HL-60 (cell line): Measurements from ENCODE around the gene RYR3.

ENCODE experiments used
- DNase-seq, 2 experiments: peaks; one replicate each; pipeline ENCODE4 v3.0.0-alpha.2; 2010 to 2020; ENCODE audit warnings: low read depth in 1 of 2, low spot score in 1 of 2
- H3K27ac ChIP-seq: fragments of 250-450 bp; sonication (Bioruptor Pico); replicated peaks from 2 replicates; pipeline ENCODE4 v1.5.1; 2020; ENCODE audit warnings: mild to moderate bottlenecking, moderate library complexity
- H3K27me3 ChIP-seq: fragments of 250-450 bp; sonication (Bioruptor Pico); 2 replicates; pipeline ENCODE4 v1.5.1; 2021; ENCODE audit warnings: mild to moderate bottlenecking, moderate library complexity; ENCODE audit not compliant: insufficient read depth, poor library complexity, severe bottlenecking
- H3K4me3 ChIP-seq: replicated peaks from 2 replicates; pipeline ENCODE4 v1.5.1; 2011; ENCODE audit warnings: mild to moderate bottlenecking, control low read depth, low read length; ENCODE audit not compliant: insufficient read depth
- CTCF ChIP-seq: IDR thresholded peaks from one replicate; pipeline ENCODE4 v1.5.1; 2011; ENCODE audit warnings: low read length, control low read depth, inconsistent platforms; ENCODE audit not compliant: insufficient read depth
- GABPA ChIP-seq: IDR thresholded peaks from 2 replicates; pipeline ENCODE4 v1.6.1; 2012; ENCODE audit warnings: low read depth
- POLR2AphosphoS5 ChIP-seq: IDR thresholded peaks from 2 replicates; pipeline ENCODE4 v1.6.1; 2012; ENCODE audit warnings: low read depth
- SPI1 ChIP-seq: IDR thresholded peaks from 2 replicates; pipeline ENCODE4 v1.6.1; 2012; ENCODE audit warnings: low read depth, mild to moderate bottlenecking, borderline replicate concordance
- TF ChIP-seq, protein P1 (sequence below): IDR thresholded peaks from 2 replicates; pipeline ENCODE4 v1.6.1; 2012; ENCODE audit warnings: low read depth; ENCODE audit not compliant: insufficient replicate concordance

Gene RYR3

GRCh38 chr15:33508703-33509102, 197.9 kb downstream of the RYR3 start:
- Histone ChIP-seq H3K4me3 (no peak overlapping the region), H3K27ac (no peak overlapping the region), H3K27me3 (no peaks in the 10 kb centered on the region)
- TF ChIP-seq GABPA = no peak
- TF ChIP-seq SPI1 = no peak
- TF ChIP-seq POLR2AphosphoS5 = no peak
- TF ChIP-seq CTCF = no peak
- TF ChIP-seq, protein P1, sequence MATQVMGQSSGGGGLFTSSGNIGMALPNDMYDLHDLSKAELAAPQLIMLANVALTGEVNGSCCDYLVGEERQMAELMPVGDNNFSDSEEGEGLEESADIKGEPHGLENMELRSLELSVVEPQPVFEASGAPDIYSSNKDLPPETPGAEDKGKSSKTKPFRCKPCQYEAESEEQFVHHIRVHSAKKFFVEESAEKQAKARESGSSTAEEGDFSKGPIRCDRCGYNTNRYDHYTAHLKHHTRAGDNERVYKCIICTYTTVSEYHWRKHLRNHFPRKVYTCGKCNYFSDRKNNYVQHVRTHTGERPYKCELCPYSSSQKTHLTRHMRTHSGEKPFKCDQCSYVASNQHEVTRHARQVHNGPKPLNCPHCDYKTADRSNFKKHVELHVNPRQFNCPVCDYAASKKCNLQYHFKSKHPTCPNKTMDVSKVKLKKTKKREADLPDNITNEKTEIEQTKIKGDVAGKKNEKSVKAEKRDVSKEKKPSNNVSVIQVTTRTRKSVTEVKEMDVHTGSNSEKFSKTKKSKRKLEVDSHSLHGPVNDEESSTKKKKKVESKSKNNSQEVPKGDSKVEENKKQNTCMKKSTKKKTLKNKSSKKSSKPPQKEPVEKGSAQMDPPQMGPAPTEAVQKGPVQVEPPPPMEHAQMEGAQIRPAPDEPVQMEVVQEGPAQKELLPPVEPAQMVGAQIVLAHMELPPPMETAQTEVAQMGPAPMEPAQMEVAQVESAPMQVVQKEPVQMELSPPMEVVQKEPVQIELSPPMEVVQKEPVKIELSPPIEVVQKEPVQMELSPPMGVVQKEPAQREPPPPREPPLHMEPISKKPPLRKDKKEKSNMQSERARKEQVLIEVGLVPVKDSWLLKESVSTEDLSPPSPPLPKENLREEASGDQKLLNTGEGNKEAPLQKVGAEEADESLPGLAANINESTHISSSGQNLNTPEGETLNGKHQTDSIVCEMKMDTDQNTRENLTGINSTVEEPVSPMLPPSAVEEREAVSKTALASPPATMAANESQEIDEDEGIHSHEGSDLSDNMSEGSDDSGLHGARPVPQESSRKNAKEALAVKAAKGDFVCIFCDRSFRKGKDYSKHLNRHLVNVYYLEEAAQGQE = no peak
- no peak for DNase-seq

DNA sequence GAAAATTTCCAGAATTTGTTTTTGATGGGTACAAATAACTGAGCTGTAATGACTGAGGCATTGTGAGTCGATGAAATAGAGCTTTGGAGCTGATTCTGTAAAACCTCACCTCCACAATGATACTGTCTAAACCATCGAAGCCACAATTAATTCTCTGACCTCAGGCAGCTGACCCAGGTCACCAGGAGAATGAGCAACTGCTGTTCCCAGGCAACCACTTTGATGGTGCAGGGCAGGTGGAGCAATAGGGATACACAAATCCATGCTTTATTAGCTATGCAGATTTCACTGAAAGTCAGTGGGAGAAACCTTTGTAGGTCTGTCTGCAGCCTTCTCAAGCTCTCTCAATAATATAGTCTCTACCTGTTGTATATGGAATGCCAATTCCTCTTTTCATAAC, 204.4 kb downstream of the RYR3 start:
- no peak for DNase-seq
- TF ChIP-seq, protein P1 = no peak
- TF ChIP-seq SPI1 (no peak), CTCF (no peak), GABPA (no peak), POLR2AphosphoS5 (no peak)
- H3K27me3 ChIP-seq = no peaks in the 10 kb centered on the region
- no peak overlapping the region for H3K4me3 ChIP-seq
- H3K27ac ChIP-seq = no peak overlapping the region

- no peaks in the 10 kb centered on the region for H3K27me3 ChIP-seq
- DNase-seq = no peak
Measured at GRCh38 chr15:33516563-33516962, 205.8 kb downstream of the RYR3 start.

More at GRCh38 chr15:33516563-33516962, 205.8 kb downstream of the RYR3 start:
- H3K27ac ChIP-seq = no peak overlapping the region
- H3K4me3 ChIP-seq = no peak overlapping the region
- TF ChIP-seq SPI1 (no peak), CTCF (no peak), POLR2AphosphoS5 (no peak), GABPA (no peak)
- TF ChIP-seq, protein P1 = no peak
